ENCODE measurements around the gene PTPRT.

GRCh38 chr20:42067596-42067995, 1122.1 kb downstream of the PTPRT start:
- TF ChIP-seq POLR2A (IDR thresholded peaks at IDR 0.05) (no peak), EP300 (IDR thresholded peaks at IDR 0.05) (no peak), CTCF (IDR thresholded peaks at IDR 0.05) (no peak)
